H9 (cell line): ENCODE measurements around the gene PLK2. TPM values are rescaled to one million over a fixed set of nuclear protein-coding genes. Genes with fewer than 3 reads are reported as not detected.

Experiments
- DNase-seq: peaks from one replicate; pipeline ENCODE4 v3.0.0-alpha.2; 2017
- H2AFZ ChIP-seq: one replicate; pipeline ENCODE4 v1.6.1; 2013; ENCODE audit warnings: mild to moderate bottlenecking, low read length, control low read depth, moderate library complexity
- H2AK5ac ChIP-seq: 2 replicates; pipeline ENCODE4 v1.6.1; 2013; ENCODE audit warnings: low read length, control low read depth, mixed read lengths; ENCODE audit not compliant: insufficient read length
- H2BK120ac ChIP-seq: one replicate; pipeline ENCODE4 v1.6.1; 2013; ENCODE audit warnings: low read depth, mild to moderate bottlenecking, low read length, control low read depth, inconsistent platforms; ENCODE audit not compliant: poor library complexity, severe bottlenecking
- H2BK12ac ChIP-seq: 2 replicates; pipeline ENCODE4 v1.6.1; 2013; ENCODE audit warnings: low read length, control low read depth, mixed read lengths, low read depth; ENCODE audit not compliant: insufficient read length
- H2BK15ac ChIP-seq: 2 replicates; pipeline ENCODE4 v1.6.1; 2013; ENCODE audit warnings: low read depth, low read length, control low read depth
- H2BK20ac ChIP-seq: one replicate; pipeline ENCODE4 v1.6.1; 2013; ENCODE audit warnings: low read depth, mild to moderate bottlenecking, low read length, control low read depth, inconsistent platforms; ENCODE audit not compliant: poor library complexity, severe bottlenecking
- H2BK5ac ChIP-seq: 2 replicates; pipeline ENCODE4 v1.6.1; 2013; ENCODE audit warnings: low read length, control low read depth, mixed read lengths; ENCODE audit not compliant: insufficient read length
- H3K14ac ChIP-seq: 2 replicates; pipeline ENCODE4 v1.6.1; 2013; ENCODE audit warnings: low read length, control low read depth; ENCODE audit not compliant: insufficient read depth
- H3K18ac ChIP-seq: 2 replicates; pipeline ENCODE4 v1.6.1; 2013; ENCODE audit warnings: low read depth, mild to moderate bottlenecking, mixed read lengths, low read length, control low read depth; ENCODE audit not compliant: insufficient read length
- H3K23ac ChIP-seq: 2 replicates; pipeline ENCODE4 v1.6.1; 2013; ENCODE audit warnings: low read length, control low read depth, mixed read lengths, low read depth; ENCODE audit not compliant: insufficient read length
- H3K23me2 ChIP-seq: 2 replicates; pipeline ENCODE4 v1.6.1; 2013; ENCODE audit warnings: low read depth, mild to moderate bottlenecking, mixed read lengths, low read length, control low read depth; ENCODE audit not compliant: insufficient read length, poor library complexity, severe bottlenecking
- H3K27ac ChIP-seq: 2 replicates; pipeline ENCODE4 v1.5.1; 2013; ENCODE audit warnings: low read length, control low read depth, mixed read lengths, low read depth; ENCODE audit not compliant: insufficient read length
- H3K27me3 ChIP-seq: 2 replicates; pipeline ENCODE4 v1.6.1; 2013; ENCODE audit warnings: low read length, control low read depth, inconsistent platforms; ENCODE audit not compliant: insufficient read depth
- H3K4ac ChIP-seq: 2 replicates; pipeline ENCODE4 v1.6.1; 2013; ENCODE audit warnings: low read depth, mild to moderate bottlenecking, control low read depth, inconsistent platforms, low read length, moderate library complexity
- H3K4me1 ChIP-seq: 2 replicates; pipeline ENCODE4 v1.6.1; 2013; ENCODE audit warnings: low read length, control low read depth, inconsistent platforms; ENCODE audit not compliant: insufficient read depth
- H3K4me2 ChIP-seq: 2 replicates; pipeline ENCODE4 v1.6.1; 2013; ENCODE audit warnings: low read length, control low read depth, mixed read lengths; ENCODE audit not compliant: insufficient read length, insufficient read depth
- H3K56ac ChIP-seq: 2 replicates; pipeline ENCODE4 v1.6.1; 2013; ENCODE audit warnings: low read depth, mild to moderate bottlenecking, mixed read lengths, low read length, control low read depth; ENCODE audit not compliant: insufficient read length
- H3K79me1 ChIP-seq: 2 replicates; pipeline ENCODE4 v1.6.1; 2013; ENCODE audit warnings: low read depth, mild to moderate bottlenecking, moderate library complexity, low read length, control low read depth, inconsistent platforms; ENCODE audit not compliant: insufficient read depth, poor library complexity, severe bottlenecking
- H3K79me2 ChIP-seq: 2 replicates; pipeline ENCODE4 v1.6.1; 2013; ENCODE audit warnings: low read length, control low read depth, inconsistent platforms; ENCODE audit not compliant: insufficient read depth
- H3K9ac ChIP-seq: 2 replicates; pipeline ENCODE4 v1.6.1; 2013; ENCODE audit warnings: low read length, control low read depth, mixed read lengths; ENCODE audit not compliant: insufficient read length; ENCODE audit errors: extremely low read depth
- H3K9me3 ChIP-seq: one replicate; pipeline ENCODE4 v1.6.1; 2013; ENCODE audit warnings: low read depth, low read length, inconsistent platforms; ENCODE audit not compliant: control insufficient read depth
- H3T11ph ChIP-seq: one replicate; pipeline ENCODE4 v1.6.1; 2013; ENCODE audit warnings: mild to moderate bottlenecking, low read length, control low read depth, inconsistent platforms
- H4K20me1 ChIP-seq: one replicate; pipeline ENCODE4 v1.6.1; 2013; ENCODE audit not compliant: control insufficient read depth, insufficient read length, insufficient read depth
- H4K5ac ChIP-seq: 2 replicates; pipeline ENCODE4 v1.6.1; 2013; ENCODE audit warnings: low read depth, mild to moderate bottlenecking, mixed read lengths, low read length, control low read depth; ENCODE audit not compliant: insufficient read length
- H4K8ac ChIP-seq: replicated peaks from 2 replicates; pipeline ENCODE4 v1.6.1; 2013; ENCODE audit warnings: low read length, control low read depth, mixed read lengths, low read depth; ENCODE audit not compliant: insufficient read length
- H4K91ac ChIP-seq: 2 replicates; pipeline ENCODE4 v1.6.1; 2013; ENCODE audit warnings: low read depth, mild to moderate bottlenecking, moderate library complexity, mixed read lengths, low read length, control low read depth; ENCODE audit not compliant: insufficient read length
- H3K27ac Mint-ChIP-seq, 3 experiments: 2 replicates in 2 of 3; 3 replicates in 1 of 3; pipeline ENCODE4 v1.8.0; 2020 to 2021; ENCODE audit warnings: mixed read lengths in 3 of 3, mild to moderate bottlenecking in 1 of 3, moderate library complexity in 1 of 3
- H3K27me3 Mint-ChIP-seq: 2 replicates; pipeline ENCODE4 v1.8.0; 2021; ENCODE audit warnings: low read depth, mild to moderate bottlenecking, moderate library complexity, mixed read lengths
- H3K36me3 Mint-ChIP-seq, 3 experiments: 2 replicates in 2 of 3; 3 replicates in 1 of 3; pipeline ENCODE4 v1.8.0; 2020 to 2021; ENCODE audit warnings: low read depth in 3 of 3, mixed read lengths in 3 of 3; ENCODE audit not compliant: insufficient read depth in 1 of 3
- H3K4me1 Mint-ChIP-seq, 2 experiments: 2 replicates each; pipeline ENCODE4 v1.8.0; 2020; ENCODE audit warnings: mixed read lengths in 2 of 2
- H3K4me3 Mint-ChIP-seq, 2 experiments: 2 replicates in 1 of 2; 3 replicates in 1 of 2; pipeline ENCODE4 v1.8.0; 2020 to 2021; ENCODE audit warnings: mild to moderate bottlenecking in 2 of 2, mixed read lengths in 2 of 2, moderate library complexity in 1 of 2
- H3K9me3 Mint-ChIP-seq, 2 experiments: 2 replicates in 1 of 2; 3 replicates in 1 of 2; pipeline ENCODE4 v1.8.0; 2020; ENCODE audit warnings: mild to moderate bottlenecking in 2 of 2, mixed read lengths in 2 of 2, moderate library complexity in 1 of 2
- CTCF ChIP-seq: fragments of 200-600 bp; sonication (generic); conservative IDR thresholded peaks from 3 replicates; pipeline ENCODE4 v1.8.0; 2021; ENCODE audit warnings: antibody characterized with exemption, mild to moderate bottlenecking
- WGBS: extraction: QIAGEN DNeasy Blood & Tissue Kit; methylation state at CpG from one replicate; pipeline ENCODE4 v1.1.7; 2013; ENCODE audit warnings: missing lambda C conversion rate, low lambda C conversion rate, mixed read lengths; ENCODE audit not compliant: insufficient read length; ENCODE audit errors: extremely low coverage; 5-methylcytosine and 5-hydroxymethylcytosine counted together
- total RNA-seq: library from RNA; stranded (reverse); gene quantifications from 2 replicates; pipeline ENCODE4 v1.2.1, GENCODE V29; 2021

Gene PLK2
- total RNA-seq, 1 experiment from 2014 or later: 26.2 TPM

DNA sequence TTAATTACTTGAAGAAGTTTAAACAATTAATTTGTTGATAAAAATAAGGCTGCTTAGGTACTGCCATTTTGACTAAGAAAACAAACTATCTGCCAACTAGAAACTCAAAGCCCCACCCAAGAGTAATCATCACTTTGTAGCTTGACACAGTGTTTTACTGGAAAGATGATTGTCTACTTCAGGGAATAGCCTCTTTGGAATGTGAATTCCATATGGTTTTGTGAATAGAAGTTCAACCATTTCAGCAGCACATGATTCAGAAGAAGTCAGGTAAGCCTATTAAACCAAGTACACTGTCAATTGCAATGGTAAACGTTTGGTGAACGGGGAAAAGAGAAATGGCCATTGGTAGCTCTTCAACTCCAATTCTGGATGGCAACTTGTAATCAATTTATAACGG lies 55.2 kb downstream of the PLK2 start:
- Mint-ChIP-seq H3K36me3 (no peaks in the 10 kb centered on the region), H3K4me1 (peaks cover 32 to 51% of the 10 kb centered on the region in 2 experiments), H3K27ac (no peak overlapping the region), H3K4me3 (no peak overlapping the region), H3K27me3 (no peaks in the 10 kb centered on the region; the same call in 1 of the 2 replicates), H3K9me3 (no peaks in the 10 kb centered on the region; a peak in 1 of 5 replicates)
- H4K5ac ChIP-seq: no peak overlapping the region
- H2BK5ac ChIP-seq: no peak overlapping the region
- no peaks in the 10 kb centered on the region for H3K27me3 ChIP-seq
- H2BK12ac ChIP-seq: no peak overlapping the region
- no peak overlapping the region for H3K27ac ChIP-seq
- no peak overlapping the region for H4K91ac ChIP-seq
- H3K4me2 ChIP-seq: no peak overlapping the region
- H3K14ac ChIP-seq: no peak overlapping the region
- no peak for TF ChIP-seq CTCF
- H2BK120ac ChIP-seq: no peak overlapping the region
- H3K23ac ChIP-seq: no peak overlapping the region
- H3T11ph ChIP-seq: no peak overlapping the region
- no peaks in the 10 kb centered on the region for H3K23me2 ChIP-seq
- no peak overlapping the region for H2BK20ac ChIP-seq
- no peaks in the 10 kb centered on the region for H3K9me3 ChIP-seq
- H2BK15ac ChIP-seq: no peak overlapping the region
- no peak for DNase-seq
- no peak overlapping the region for H2AK5ac ChIP-seq
- no CpG with 5 or more reads among the region's 3 CpGs for WGBS
- peaks cover 21% of the 10 kb centered on the region for H3K4me1 ChIP-seq
- no peak overlapping the region for H3K18ac ChIP-seq
- H3K4ac ChIP-seq: no peak overlapping the region
- H4K20me1 ChIP-seq: no peaks in the 10 kb centered on the region
- no peaks in the 10 kb centered on the region for H3K79me1 ChIP-seq
- no peaks in the 10 kb centered on the region for H3K79me2 ChIP-seq
- H4K8ac ChIP-seq: no peak overlapping the region
- H3K9ac ChIP-seq: no peak overlapping the region
- no peak overlapping the region for H3K56ac ChIP-seq
- H2AFZ ChIP-seq: no peak overlapping the region

Other genes with a start within 250 kb of the PLK2 start
- not detected in 2 replicates for gene GAPT, start 31.3 kb upstream of the PLK2 start, total RNA-seq
- gene RAB3C, start 123.0 kb upstream of the PLK2 start, total RNA-seq: 11.5 and 16.3 TPM in 2 replicates